HEK293 (cell line): ENCODE results near the gene SLC46A1.

Experiments used
- MZF1 ChIP-seq: fragments of 450-650 bp; formaldehyde crosslinking; IDR thresholded peaks from 2 replicates; pipeline ENCODE4 v1.5.1; 2017; ENCODE audit warnings: missing biosample characterization, missing genetic modification characterization, borderline replicate concordance
- TCF7L2 ChIP-seq: IDR thresholded peaks from 2 replicates; pipeline ENCODE4 v1.6.1; 2011; ENCODE audit warnings: low read depth, mild to moderate bottlenecking, inconsistent platforms, low read length, moderate library complexity, borderline replicate concordance
- TRIM28 ChIP-seq: IDR thresholded peaks from 2 replicates; pipeline ENCODE4 v1.6.1; 2011; ENCODE audit warnings: low read length, control low read depth, borderline replicate concordance
- ZBTB1 ChIP-seq: fragments of 450-650 bp; formaldehyde crosslinking; IDR thresholded peaks from 2 replicates; pipeline ENCODE4 v1.5.1; 2016; ENCODE audit warnings: missing biosample characterization, missing genetic modification characterization
- ZBTB21 ChIP-seq: fragments of 450-650 bp; formaldehyde crosslinking; IDR thresholded peaks from 2 replicates; pipeline ENCODE4 v1.5.1; 2017; ENCODE audit warnings: missing biosample characterization, missing genetic modification characterization
- ZBTB7A ChIP-seq: fragments of 450-650 bp; formaldehyde crosslinking; IDR thresholded peaks from 2 replicates; pipeline ENCODE4 v1.5.1; 2016; ENCODE audit warnings: low read depth, missing biosample characterization, missing genetic modification characterization
- ZNF510 ChIP-seq: fragments of 450-650 bp; formaldehyde crosslinking; IDR thresholded peaks from 2 replicates; pipeline ENCODE4 v1.5.1; 2018; ENCODE audit warnings: mild to moderate bottlenecking, missing genetic modification characterization, missing biosample characterization; ENCODE audit not compliant: insufficient replicate concordance
- ZNF660 ChIP-seq: fragments of 450-650 bp; IDR thresholded peaks from 2 replicates; pipeline ENCODE4 v1.5.1; 2018; ENCODE audit warnings: missing biosample characterization, mild to moderate bottlenecking, missing genetic modification characterization
- ZNF830 ChIP-seq: fragments of 450-650 bp; IDR thresholded peaks from 2 replicates; pipeline ENCODE4 v1.5.0; 2018; ENCODE audit warnings: missing biosample characterization, missing genetic modification characterization, low read depth, mild to moderate bottlenecking, moderate library complexity
- TF ChIP-seq, protein P1 (sequence below): fragments of 450-650 bp; formaldehyde crosslinking; IDR thresholded peaks from 2 replicates; pipeline ENCODE4 v1.5.1; 2016; ENCODE audit warnings: missing biosample characterization, missing genetic modification characterization
- TF ChIP-seq, protein P2 (sequence below): fragments of 450-650 bp; formaldehyde crosslinking; IDR thresholded peaks from 2 replicates; pipeline ENCODE4 v1.5.1; 2016; ENCODE audit warnings: missing biosample characterization, missing genetic modification characterization
- TF ChIP-seq, protein P3 (sequence below): fragments of 450-650 bp; formaldehyde crosslinking; conservative IDR thresholded peaks from 2 replicates; pipeline ENCODE4 v1.5.1; 2016; ENCODE audit warnings: low read depth, missing biosample characterization, missing genetic modification characterization
- TF ChIP-seq, protein P4 (sequence below): fragments of 450-650 bp; formaldehyde crosslinking; IDR thresholded peaks from 2 replicates; pipeline ENCODE4 v1.5.1; 2017; ENCODE audit warnings: missing biosample characterization, missing genetic modification characterization

DNA sequence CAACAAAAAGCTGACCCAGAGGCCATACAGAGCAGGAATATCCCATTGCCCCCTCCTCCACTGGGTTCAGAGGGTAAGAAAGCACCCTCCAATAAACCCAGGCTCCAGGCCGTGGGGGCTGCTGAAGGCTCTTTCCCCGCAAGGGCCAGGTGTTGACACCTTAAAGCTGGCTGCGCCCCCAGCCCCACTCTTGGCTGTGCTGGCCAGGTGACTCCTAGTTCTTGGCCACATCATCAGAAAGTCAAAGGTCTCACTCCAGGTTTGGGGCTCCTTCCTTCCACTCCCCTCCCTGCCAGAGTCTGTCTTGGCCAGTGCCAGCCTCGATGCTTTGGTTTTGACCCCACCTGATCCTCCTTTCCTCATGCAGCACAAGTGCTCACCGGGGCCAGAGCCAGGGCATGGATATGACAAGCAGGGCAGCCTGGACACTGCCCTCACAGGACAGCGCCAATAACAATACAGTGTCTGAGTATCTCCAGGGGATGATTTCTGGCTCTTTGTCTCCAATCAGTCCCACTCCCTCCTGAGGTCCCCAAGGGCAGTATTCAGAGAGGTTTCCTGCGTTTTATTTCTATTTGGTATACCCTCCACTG, 8.2 kb downstream of the SLC46A1 start:
- TF ChIP-seq, protein P1, sequence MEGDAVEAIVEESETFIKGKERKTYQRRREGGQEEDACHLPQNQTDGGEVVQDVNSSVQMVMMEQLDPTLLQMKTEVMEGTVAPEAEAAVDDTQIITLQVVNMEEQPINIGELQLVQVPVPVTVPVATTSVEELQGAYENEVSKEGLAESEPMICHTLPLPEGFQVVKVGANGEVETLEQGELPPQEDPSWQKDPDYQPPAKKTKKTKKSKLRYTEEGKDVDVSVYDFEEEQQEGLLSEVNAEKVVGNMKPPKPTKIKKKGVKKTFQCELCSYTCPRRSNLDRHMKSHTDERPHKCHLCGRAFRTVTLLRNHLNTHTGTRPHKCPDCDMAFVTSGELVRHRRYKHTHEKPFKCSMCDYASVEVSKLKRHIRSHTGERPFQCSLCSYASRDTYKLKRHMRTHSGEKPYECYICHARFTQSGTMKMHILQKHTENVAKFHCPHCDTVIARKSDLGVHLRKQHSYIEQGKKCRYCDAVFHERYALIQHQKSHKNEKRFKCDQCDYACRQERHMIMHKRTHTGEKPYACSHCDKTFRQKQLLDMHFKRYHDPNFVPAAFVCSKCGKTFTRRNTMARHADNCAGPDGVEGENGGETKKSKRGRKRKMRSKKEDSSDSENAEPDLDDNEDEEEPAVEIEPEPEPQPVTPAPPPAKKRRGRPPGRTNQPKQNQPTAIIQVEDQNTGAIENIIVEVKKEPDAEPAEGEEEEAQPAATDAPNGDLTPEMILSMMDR (tag by site-specific recombination), result no peak
- TF ChIP-seq TRIM28 (no peak), ZBTB7A (tag by site-specific recombination) (no peak), ZNF660 (tag by site-specific recombination) (no peak), TCF7L2 (no peak), ZBTB1 (tag by site-specific recombination) (no peak), ZNF510 (no peak), MZF1 (tag by site-specific recombination) (no peak), ZBTB21 (no peak), ZNF830 (tag by site-specific recombination) (no peak)
- TF ChIP-seq, protein P2, sequence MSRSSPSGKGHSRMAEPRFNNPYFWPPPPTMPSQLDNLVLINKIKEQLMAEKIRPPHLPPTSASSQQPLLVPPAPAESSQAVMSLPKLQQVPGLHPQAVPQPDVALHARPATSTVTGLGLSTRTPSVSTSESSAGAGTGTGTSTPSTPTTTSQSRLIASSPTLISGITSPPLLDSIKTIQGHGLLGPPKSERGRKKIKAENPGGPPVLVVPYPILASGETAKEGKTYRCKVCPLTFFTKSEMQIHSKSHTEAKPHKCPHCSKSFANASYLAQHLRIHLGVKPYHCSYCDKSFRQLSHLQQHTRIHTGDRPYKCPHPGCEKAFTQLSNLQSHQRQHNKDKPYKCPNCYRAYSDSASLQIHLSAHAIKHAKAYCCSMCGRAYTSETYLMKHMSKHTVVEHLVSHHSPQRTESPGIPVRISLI (tag by site-specific recombination), result no peak
- TF ChIP-seq, protein P3, sequence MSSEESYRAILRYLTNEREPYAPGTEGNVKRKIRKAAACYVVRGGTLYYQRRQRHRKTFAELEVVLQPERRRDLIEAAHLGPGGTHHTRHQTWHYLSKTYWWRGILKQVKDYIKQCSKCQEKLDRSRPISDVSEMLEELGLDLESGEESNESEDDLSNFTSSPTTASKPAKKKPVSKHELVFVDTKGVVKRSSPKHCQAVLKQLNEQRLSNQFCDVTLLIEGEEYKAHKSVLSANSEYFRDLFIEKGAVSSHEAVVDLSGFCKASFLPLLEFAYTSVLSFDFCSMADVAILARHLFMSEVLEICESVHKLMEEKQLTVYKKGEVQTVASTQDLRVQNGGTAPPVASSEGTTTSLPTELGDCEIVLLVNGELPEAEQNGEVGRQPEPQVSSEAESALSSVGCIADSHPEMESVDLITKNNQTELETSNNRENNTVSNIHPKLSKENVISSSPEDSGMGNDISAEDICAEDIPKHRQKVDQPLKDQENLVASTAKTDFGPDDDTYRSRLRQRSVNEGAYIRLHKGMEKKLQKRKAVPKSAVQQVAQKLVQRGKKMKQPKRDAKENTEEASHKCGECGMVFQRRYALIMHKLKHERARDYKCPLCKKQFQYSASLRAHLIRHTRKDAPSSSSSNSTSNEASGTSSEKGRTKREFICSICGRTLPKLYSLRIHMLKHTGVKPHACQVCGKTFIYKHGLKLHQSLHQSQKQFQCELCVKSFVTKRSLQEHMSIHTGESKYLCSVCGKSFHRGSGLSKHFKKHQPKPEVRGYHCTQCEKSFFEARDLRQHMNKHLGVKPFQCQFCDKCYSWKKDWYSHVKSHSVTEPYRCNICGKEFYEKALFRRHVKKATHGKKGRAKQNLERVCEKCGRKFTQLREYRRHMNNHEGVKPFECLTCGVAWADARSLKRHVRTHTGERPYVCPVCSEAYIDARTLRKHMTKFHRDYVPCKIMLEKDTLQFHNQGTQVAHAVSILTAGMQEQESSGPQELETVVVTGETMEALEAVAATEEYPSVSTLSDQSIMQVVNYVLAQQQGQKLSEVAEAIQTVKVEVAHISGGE (tag by site-specific recombination), result no peak
- TF ChIP-seq, protein P4, sequence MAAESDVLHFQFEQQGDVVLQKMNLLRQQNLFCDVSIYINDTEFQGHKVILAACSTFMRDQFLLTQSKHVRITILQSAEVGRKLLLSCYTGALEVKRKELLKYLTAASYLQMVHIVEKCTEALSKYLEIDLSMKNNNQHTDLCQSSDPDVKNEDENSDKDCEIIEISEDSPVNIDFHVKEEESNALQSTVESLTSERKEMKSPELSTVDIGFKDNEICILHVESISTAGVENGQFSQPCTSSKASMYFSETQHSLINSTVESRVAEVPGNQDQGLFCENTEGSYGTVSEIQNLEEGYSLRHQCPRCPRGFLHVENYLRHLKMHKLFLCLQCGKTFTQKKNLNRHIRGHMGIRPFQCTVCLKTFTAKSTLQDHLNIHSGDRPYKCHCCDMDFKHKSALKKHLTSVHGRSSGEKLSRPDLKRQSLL (tag by site-specific recombination), result no peak
